ENCODE results near the gene LIPC.

DNA sequence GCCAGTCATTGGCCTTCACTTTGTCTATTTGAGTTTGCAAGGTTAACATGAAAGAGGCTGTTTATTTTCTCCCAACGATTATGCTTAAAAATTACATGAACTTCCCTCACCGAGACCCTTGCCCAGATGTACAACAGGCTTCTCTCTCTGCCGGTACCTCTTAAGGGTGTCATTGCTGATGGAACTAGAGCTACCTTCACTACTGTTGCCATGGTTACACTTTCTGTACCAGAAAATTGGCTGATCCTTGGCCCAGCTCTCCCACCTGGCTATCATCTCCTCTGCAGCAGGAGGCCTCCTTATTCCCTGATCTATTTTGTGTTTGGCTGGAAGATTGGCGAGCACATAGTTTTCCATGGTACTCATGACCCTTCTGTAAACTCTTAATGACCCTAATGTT lies 24.0 kb upstream of the LIPC start:
- TF ChIP-seq PATZ1 (CRISPR knock-in tag; IDR thresholded peaks at IDR 0.05; ENCODE audit: borderline replicate concordance), result no peak
- no peak for TF ChIP-seq ZNF70 (CRISPR knock-in tag; IDR thresholded peaks at IDR 0.05)
- no peak for TF ChIP-seq ESRRG (CRISPR knock-in tag; IDR thresholded peaks at IDR 0.05)
- TF ChIP-seq ZFP3 (CRISPR knock-in tag; IDR thresholded peaks at IDR 0.05), result no peak
- no peak for TF ChIP-seq RARB (CRISPR knock-in tag; IDR thresholded peaks at IDR 0.05)
- no peak for TF ChIP-seq ZFP30 (CRISPR knock-in tag; IDR thresholded peaks at IDR 0.05)
- TF ChIP-seq CREB5 (CRISPR knock-in tag; IDR thresholded peaks at IDR 0.05; ENCODE audit: low read depth), result no peak
- no peak for TF ChIP-seq PPARA (CRISPR knock-in tag; IDR thresholded peaks at IDR 0.05; ENCODE audit: borderline replicate concordance)
- no peak for TF ChIP-seq ZNF565 (CRISPR knock-in tag; conservative IDR thresholded peaks at IDR 0.05; ENCODE audit: low read depth)
- no peak for TF ChIP-seq CSDC2 (CRISPR knock-in tag; IDR thresholded peaks at IDR 0.05)

Measured in SK-N-SH treated with all-trans-retinoic acid at 6 μM for 48 hours (cell line).